GM13976 (cell line): ENCODE data around the gene MAP2K2.

Source experiments
- DNase-seq: peaks from one replicate; pipeline ENCODE4 v3.0.0; 2012; ENCODE audit warnings: low spot score
- in situ Hi-C: fragments of 300-500 bp; cut with MboI; formaldehyde crosslinking; loops from one replicate; pipeline ENCODE4 v1.12.0; 2022; ENCODE audit warnings: low sequenced_read_pairs, mixed read lengths, inconsistent platforms; ENCODE audit not compliant: unreplicated experiment
- TF ChIP-seq, protein P1 (sequence below): IDR thresholded peaks from 2 replicates; pipeline ENCODE4 v1.5.1; 2012; ENCODE audit warnings: borderline replicate concordance, mild to moderate bottlenecking; ENCODE audit not compliant: insufficient read depth; ENCODE audit errors: extremely low read depth, missing control alignments, control extremely low read depth

Gene MAP2K2

DNA sequence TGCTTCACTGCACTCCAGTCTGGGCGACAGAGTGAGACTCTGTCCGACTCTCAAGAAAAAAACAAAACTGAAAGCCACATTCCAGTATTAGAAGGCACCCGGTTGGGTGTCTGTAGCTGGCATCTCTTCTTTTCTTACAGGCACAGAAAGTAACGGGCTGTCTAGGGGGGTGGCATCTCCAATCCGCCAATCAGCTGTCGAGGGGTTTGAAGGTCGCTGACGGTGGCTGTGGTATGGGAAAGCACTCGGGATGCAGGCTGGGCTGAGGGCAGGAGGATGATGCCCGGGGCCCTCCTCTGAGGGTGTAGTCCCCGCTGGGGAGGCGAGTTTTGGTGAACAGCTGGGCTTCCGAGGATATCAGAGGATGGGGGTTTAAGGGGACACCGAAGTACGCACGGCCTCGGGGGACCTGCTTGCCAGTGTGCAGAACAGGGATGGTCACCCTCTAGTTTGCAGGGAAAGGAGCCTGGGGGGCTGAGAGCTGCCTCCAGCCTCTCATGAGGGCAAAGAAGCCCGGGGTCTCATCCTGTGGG lies 30.2 kb downstream of the MAP2K2 start:
- in situ Hi-C loops: no loop called here

DNA sequence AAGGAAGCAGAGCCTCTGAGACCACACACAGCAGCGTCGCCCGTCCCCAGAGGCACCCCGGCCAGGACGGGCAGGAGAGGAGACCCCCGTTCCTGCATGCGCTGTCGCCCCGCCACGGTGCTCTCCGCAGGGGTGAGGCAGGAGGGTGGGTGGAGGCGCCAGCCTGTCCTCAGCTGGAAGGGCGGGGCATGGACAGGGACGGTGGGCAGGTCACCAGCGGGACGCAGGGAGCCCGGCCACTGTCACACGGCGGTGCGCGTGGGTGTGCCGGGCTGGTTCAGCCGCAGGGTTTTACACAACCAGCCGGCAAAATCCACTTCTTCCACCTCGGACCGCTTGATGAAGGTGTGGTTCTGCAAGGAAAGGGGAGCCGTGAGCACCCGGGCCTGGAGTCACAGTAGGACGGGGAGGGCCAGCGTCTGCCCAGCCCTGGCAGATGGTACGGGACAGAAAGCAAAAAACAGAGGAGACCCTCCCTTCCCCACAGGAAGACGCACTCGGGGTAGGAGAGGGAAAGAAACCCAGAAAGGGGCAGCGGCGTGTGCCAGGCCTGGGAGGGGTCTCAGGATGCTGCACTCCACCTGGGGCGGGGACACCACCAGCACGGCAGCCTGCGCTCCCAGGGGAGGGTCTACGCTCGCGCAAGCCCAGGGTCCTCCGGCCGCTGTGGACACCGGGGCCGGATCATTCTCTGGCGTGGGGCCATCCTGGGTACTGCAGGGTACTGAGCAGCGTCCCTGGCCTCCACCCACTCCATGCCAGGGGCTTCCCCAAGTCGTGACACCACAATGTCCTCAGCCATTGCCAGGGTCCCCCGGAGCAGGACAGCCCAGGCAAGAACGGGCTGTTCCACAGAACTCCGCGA lies 33.3 kb downstream of the MAP2K2 start:
- in situ Hi-C loops: no loop called here
- TF ChIP-seq, protein P1, sequence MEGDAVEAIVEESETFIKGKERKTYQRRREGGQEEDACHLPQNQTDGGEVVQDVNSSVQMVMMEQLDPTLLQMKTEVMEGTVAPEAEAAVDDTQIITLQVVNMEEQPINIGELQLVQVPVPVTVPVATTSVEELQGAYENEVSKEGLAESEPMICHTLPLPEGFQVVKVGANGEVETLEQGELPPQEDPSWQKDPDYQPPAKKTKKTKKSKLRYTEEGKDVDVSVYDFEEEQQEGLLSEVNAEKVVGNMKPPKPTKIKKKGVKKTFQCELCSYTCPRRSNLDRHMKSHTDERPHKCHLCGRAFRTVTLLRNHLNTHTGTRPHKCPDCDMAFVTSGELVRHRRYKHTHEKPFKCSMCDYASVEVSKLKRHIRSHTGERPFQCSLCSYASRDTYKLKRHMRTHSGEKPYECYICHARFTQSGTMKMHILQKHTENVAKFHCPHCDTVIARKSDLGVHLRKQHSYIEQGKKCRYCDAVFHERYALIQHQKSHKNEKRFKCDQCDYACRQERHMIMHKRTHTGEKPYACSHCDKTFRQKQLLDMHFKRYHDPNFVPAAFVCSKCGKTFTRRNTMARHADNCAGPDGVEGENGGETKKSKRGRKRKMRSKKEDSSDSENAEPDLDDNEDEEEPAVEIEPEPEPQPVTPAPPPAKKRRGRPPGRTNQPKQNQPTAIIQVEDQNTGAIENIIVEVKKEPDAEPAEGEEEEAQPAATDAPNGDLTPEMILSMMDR: no peak
- DNase-seq: no peak

More for the DNA sequence above, 30.2 kb downstream of the MAP2K2 start:
- no peak for DNase-seq
- TF ChIP-seq, protein P1: no peak

DNA sequence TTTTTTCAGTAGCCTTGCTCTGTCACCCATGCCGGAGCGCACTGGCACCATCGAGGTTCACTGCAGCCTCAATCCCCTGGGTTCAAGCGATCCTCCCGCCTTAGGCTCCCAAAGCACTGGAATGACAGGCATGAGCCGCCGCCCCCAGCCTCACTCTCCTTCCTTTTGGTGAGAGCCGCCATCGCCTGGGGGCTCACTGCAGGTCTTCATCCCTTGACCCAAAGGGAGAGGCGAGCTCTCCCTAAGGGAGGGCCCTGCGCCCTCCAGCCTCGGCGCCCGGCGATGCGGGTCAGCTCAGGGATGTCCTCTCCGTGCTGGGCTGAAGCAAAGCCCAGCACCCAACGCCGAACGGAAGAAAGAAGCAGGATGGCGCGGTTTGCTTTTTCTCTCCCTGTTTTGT lies 34.0 kb downstream of the MAP2K2 start:
- in situ Hi-C loops: no loop called here
- DNase-seq: peak; percentile 32
- TF ChIP-seq, protein P1: no peak

DNA sequence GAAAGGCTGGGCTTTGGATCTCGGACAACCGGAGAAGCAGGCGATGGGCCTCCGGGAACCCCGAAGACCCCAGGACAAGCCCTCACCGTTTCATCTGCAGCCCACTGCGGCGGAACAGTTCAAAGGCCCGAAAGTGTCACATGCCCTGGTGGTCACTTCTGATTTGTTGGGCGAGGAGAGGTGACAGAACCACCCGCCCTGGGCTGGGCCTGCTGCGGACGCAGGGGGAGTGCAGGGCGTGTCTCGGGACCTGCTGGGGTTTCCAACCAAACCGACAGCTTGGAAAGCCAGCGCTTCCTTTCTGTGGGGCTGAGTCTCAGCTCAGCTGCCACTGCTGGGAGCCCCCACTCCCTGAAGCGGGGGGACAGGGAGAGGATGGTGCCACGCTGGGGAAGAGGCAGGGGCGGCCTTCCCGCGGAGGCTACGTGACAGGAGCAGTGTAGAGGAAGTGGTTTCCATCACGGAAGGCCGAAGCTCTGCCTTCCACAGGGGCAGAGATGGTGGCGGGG lies 34.5 kb downstream of the MAP2K2 start:
- in situ Hi-C loops: no loop called here
- DNase-seq: peak; percentile 82
- TF ChIP-seq, protein P1: no peak

DNA sequence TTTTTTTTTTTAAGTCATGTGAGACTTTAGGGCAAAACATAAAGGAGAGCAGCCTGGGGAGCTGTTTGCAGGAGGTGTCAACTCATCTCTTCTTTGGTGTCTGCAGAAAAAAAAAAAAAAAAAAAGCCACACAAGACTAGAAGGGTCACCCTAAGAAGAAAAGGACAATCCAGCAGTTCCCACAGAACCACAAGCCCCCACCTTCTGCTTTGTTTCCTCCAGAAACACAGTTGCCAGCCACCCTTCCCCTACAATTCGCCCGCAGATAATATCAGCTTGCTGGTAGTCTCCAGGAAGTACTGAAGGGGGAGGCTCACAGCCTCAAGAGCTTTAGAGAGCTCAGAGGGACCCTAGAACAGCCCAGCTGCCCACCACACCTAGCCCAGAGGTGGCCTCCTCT lies 34.9 kb downstream of the MAP2K2 start:
- DNase-seq: peak; percentile 55
- in situ Hi-C loops: no loop called here
- TF ChIP-seq, protein P1: no peak

DNA sequence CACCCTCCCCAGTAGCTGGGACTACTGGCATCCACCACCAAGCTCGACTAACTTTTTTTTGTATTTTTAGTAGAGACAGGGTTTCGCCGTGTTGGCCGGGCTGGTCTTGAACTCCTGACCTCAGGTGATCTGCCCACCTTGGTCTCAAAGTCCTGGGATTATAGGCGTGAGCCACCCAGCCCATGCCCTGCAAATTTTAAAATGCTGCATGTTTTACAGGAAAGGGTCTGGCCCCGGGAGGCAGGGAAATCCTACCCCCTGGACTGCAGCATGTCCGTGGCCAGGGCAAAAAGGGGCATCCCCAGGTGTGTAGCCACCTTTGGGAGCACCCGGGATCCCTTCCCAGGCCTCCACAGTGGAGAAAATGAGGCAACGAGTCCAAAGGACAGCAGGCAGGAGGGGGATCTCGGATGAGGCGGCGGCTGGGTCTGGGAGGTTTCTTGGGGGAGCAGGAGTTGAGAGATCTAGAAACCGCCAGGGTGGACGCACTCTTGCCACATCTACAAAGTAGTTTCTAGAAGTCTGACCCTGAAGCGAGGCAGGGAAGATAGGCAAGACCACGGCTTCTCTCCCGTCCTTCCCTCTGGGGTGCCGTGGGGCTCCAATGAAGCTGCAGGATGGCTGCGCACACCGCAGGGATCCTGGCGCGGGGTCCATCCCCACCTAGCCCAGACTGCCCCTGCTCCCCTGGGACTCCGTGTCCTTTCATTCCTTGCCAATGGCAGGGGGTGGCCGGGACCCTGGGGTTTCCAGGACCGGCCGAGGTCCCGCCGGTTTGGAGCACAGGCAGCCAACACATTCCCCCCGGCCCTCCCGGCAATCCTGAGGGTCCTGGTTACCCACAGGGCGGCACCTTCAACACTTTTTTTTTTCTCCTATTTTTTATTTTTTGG lies 35.9 kb downstream of the MAP2K2 start:
- in situ Hi-C loops: no loop called here
- DNase-seq: no peak
- TF ChIP-seq, protein P1: no peak
